Tibial nerve (tissue), 4 donors: ENCODE measurements around the gene CGREF1. TPM values are rescaled to one million over a fixed set of nuclear protein-coding genes. Genes with fewer than 3 reads are reported as not detected.
"Not testable (repeated sequence)": the region's sequence is repeated elsewhere in the genome, so short reads cannot be mapped to it uniquely, and the experiment has no call there.

Experiments
- DNase-seq, 2 donors: peaks; one replicate each; pipeline ENCODE4 v3.0.0-alpha.2; 2019; ENCODE audit warnings: low spot score in 2 of 2
- H3K27ac ChIP-seq, 4 donors: fragments of 200-600 bp; sonication (generic) in 3 of 4; one replicate each; pipeline ENCODE4 v1.5.1; 2017 to 2019; ENCODE audit warnings: mild to moderate bottlenecking in 1 of 4
- H3K27me3 ChIP-seq, 2 donors: fragments of 200-600 bp; sonication (generic) in 1 of 2; one replicate each; pipeline versions ENCODE4 v1.5.1 to v1.6.0; 2017 to 2019
- H3K36me3 ChIP-seq, 3 donors: fragments of 200-600 bp; sonication (generic); one replicate each; pipeline ENCODE4 v1.5.1; 2018 to 2019
- H3K4me1 ChIP-seq, 4 donors: fragments of 200-600 bp; sonication (generic) in 3 of 4; one replicate each; pipeline ENCODE4 v1.5.1; 2017 to 2019
- H3K4me3 ChIP-seq, 4 donors: fragments of 200-600 bp; sonication (generic) in 3 of 4; one replicate each; pipeline ENCODE4 v1.5.1; 2017 to 2019; ENCODE audit warnings: mild to moderate bottlenecking in 1 of 4, moderate library complexity in 1 of 4
- H3K9me3 ChIP-seq, 4 donors: fragments of 200-600 bp; sonication (generic) in 3 of 4; one replicate each; pipeline ENCODE4 v1.5.1; 2017 to 2019
- CTCF ChIP-seq, 5 experiments: fragments of 200-600 bp in 3 of 5; fragments of 450-650 bp in 2 of 5; sonication (generic) in 3 of 5; IDR thresholded peaks; one replicate each; pipeline ENCODE4 v1.5.1; 2016 to 2019; ENCODE audit warnings: antibody characterized with exemption in 5 of 5, mild to moderate bottlenecking in 3 of 5, moderate library complexity in 2 of 5
- EP300 ChIP-seq, 2 donors: sonication (generic); formaldehyde crosslinking; IDR thresholded peaks; one replicate each; pipeline ENCODE4 v1.6.1; 2017; ENCODE audit warnings: antibody characterized with exemption in 2 of 2, mild to moderate bottlenecking in 1 of 2
- POLR2A ChIP-seq, 2 donors: fragments of 450-650 bp; IDR thresholded peaks; one replicate each; pipeline ENCODE4 v1.6.1; 2017; ENCODE audit warnings: antibody characterized with exemption in 2 of 2, mild to moderate bottlenecking in 2 of 2, moderate library complexity in 2 of 2
- WGBS, 2 donors: methylation state at CpG; one replicate each; pipeline ENCODE4 v1.1.5; 2018; 5-methylcytosine and 5-hydroxymethylcytosine counted together
- total RNA-seq, 4 donors: library from RNA; depleted of rRNA; stranded (reverse); fragments of >200 nt; gene quantifications; one replicate each; pipeline ENCODE4 v1.1.0, GENCODE V29; 2016

The CGREF1 gene
- total RNA-seq, 4 donors from 2014 or later, result 2.8 to 15.9 (median 8.4) TPM

GRCh38 chr2:27115519-27115918, 3.4 kb downstream of the CGREF1 start:
- H3K4me1 ChIP-seq, result peaks cover 0 to 11% (median 3%) of the 10 kb centered on the region in 4 donors
- no peak for DNase-seq
- H3K4me3 ChIP-seq, result no peak overlapping the region
- H3K27ac ChIP-seq, result no peak overlapping the region
- no peaks in the 10 kb centered on the region for H3K9me3 ChIP-seq
- TF ChIP-seq POLR2A (IDR thresholded peaks at IDR 0.05) (no peak), EP300 (IDR thresholded peaks at IDR 0.05) (no peak), CTCF (IDR thresholded peaks at IDR 0.05) (no peak)
- peaks cover 0 to 31% of the 10 kb centered on the region in 2 donors for H3K27me3 ChIP-seq
- WGBS, 2 donors, result 64 to 65% methylated on average over 2 of the region's 2 CpGs
- H3K36me3 ChIP-seq, result no peaks in the 10 kb centered on the region

DNA sequence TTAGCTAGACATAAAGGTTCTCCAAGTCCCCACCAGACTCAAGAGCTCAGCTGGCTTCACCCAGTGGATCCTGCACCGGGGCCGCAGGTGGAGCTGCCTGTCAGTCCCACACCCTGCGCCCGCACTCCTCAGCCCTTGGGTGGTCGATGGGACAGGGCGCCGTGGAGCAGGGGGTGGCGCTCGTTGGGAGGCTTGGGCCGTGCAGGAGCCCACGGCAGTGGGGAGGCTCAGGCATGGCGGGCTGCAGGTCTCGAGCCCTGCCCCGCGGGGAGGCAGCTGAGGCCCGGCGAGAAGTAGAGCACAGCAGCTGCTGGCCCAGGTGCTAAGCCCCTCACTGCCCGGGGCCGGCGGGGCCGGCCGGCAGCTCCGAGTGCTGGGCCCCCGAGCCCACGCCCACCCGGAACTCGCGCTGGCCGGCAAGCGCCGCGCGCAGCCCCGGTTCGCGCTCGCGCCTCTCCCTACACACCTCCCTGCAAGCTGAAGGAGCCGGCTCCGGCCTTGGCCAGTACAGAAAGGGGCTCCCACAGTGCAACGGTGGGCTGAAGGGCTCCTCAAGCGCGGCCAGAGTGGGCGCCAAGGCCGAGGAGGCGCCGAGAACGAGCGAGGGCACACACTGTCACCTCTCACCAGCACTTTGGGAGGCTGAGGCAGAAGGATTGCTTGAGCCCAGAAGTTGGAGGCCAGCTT, 7.4 kb downstream of the CGREF1 start:
- WGBS, 2 donors, result 92 to 95% methylated on average over 41 to 45 of the region's 49 CpGs
- not testable (repeated sequence) for DNase-seq, H3K27ac ChIP-seq

GRCh38 chr2:27110603-27111352, 8.2 kb downstream of the CGREF1 start:
- not testable (repeated sequence) for H3K27me3 ChIP-seq, H3K4me3 ChIP-seq, DNase-seq, H3K36me3 ChIP-seq, H3K9me3 ChIP-seq, H3K4me1 ChIP-seq, H3K27ac ChIP-seq
- WGBS, 2 donors, result 75 to 79% methylated on average over 24 of the region's 24 CpGs

More for the DNA sequence above, 7.4 kb downstream of the CGREF1 start:
- H3K9me3 ChIP-seq, H3K4me3 ChIP-seq, H3K4me1 ChIP-seq, H3K36me3 ChIP-seq, H3K27me3 ChIP-seq: not testable (repeated sequence)

- Histone ChIP-seq H3K4me1 (peaks cover 0 to 3% (median 0%) of the 10 kb centered on the region in 4 donors), H3K27me3 (no peaks in the 10 kb centered on the region), H3K27ac (no peak overlapping the region), H3K9me3 (no peaks in the 10 kb centered on the region), H3K4me3 (no peak overlapping the region), H3K36me3 (no peaks in the 10 kb centered on the region)
- no peak for DNase-seq
- TF ChIP-seq EP300 (IDR thresholded peaks at IDR 0.05), result no peak
- no peak for TF ChIP-seq CTCF (IDR thresholded peaks at IDR 0.05)
- 88 to 94% methylated on average over 3 of the region's 3 CpGs for WGBS, 2 donors
These were observed 9.8 kb downstream of the CGREF1 start for GRCh38 chr2:27109083-27109482.

GRCh38 chr2:27108221-27108620, 10.7 kb downstream of the CGREF1 start:
- Histone ChIP-seq H3K4me1 (peaks cover 0 to 3% (median 0%) of the 10 kb centered on the region in 4 donors), H3K9me3 (no peaks in the 10 kb centered on the region), H3K36me3 (no peaks in the 10 kb centered on the region), H3K4me3 (no peak overlapping the region), H3K27ac (no peak overlapping the region), H3K27me3 (no peaks in the 10 kb centered on the region)
- 89 to 93% methylated on average over 2 of the region's 2 CpGs for WGBS, 2 donors
- no peak for DNase-seq
- no peak for TF ChIP-seq POLR2A (IDR thresholded peaks at IDR 0.05)
- TF ChIP-seq EP300 (IDR thresholded peaks at IDR 0.05), result no peak
- no peak for TF ChIP-seq CTCF (IDR thresholded peaks at IDR 0.05)

GRCh38 chr2:27105981-27106380, 12.9 kb downstream of the CGREF1 start:
- no peak overlapping the region for H3K4me3 ChIP-seq
- 67 to 72% methylated on average over 3 of the region's 3 CpGs for WGBS, 2 donors
- DNase-seq, result no peak

More at GRCh38 chr2:27105981-27106380, 12.9 kb downstream of the CGREF1 start:
- no peaks in the 10 kb centered on the region for H3K27me3 ChIP-seq
- H3K9me3 ChIP-seq, result no peaks in the 10 kb centered on the region
- H3K4me1 ChIP-seq, result peaks cover 0 to 3% (median 0%) of the 10 kb centered on the region in 4 donors
- H3K36me3 ChIP-seq, result no peaks in the 10 kb centered on the region
- H3K27ac ChIP-seq, result no peak overlapping the region
- TF ChIP-seq EP300 (IDR thresholded peaks at IDR 0.05), result no peak
- TF ChIP-seq POLR2A (IDR thresholded peaks at IDR 0.05), result no peak
- TF ChIP-seq CTCF (IDR thresholded peaks at IDR 0.05), result no peak
